ENCODE measurements around the gene RASSF1. TPM values are rescaled to one million over a fixed set of nuclear protein-coding genes. Genes with fewer than 3 reads are reported as not detected.

The RASSF1 gene
- total and polyA plus RNA-seq, 2 of the 13 experiments (the other 11 are each of a cell fraction or from before 2014, with no cell fraction given) = 10.2 to 27.5 TPM

- TF ChIP-seq SRSF1 (optimal IDR thresholded peaks at IDR 0.05; ENCODE audit: low read depth, low read length) (peak; percentile 57), ZSCAN31 (CRISPR knock-in tag; IDR thresholded peaks at IDR 0.05; ENCODE audit: low read depth) (peak; percentile 70), ZNF567 (CRISPR knock-in tag; IDR thresholded peaks at IDR 0.05; ENCODE audit: borderline replicate concordance) (no peak), ZNF713 (CRISPR knock-in tag; IDR thresholded peaks at IDR 0.05) (0 out of 2 replicates have a peak, but pooled peaks have one; percentile 81), CREM (IDR thresholded peaks at IDR 0.05) (peak; percentile 100), CREM (CRISPR knock-in tag; IDR thresholded peaks at IDR 0.05) (no peak), ZSCAN5A (CRISPR knock-in tag; IDR thresholded peaks at IDR 0.05; ENCODE audit: borderline replicate concordance) (peak; percentile 63; the same call in 1 of the 2 replicates), ZC3H13 (CRISPR knock-in tag; IDR thresholded peaks at IDR 0.05) (no peak), ZFP36L1 (CRISPR knock-in tag; IDR thresholded peaks at IDR 0.05) (peak; percentile 87; the same call in 1 of the 2 replicates), FOSL1 (CRISPR knock-in tag; IDR thresholded peaks at IDR 0.05; ENCODE audit: borderline replicate concordance) (no peak), ZFP37 (CRISPR knock-in tag; IDR thresholded peaks at IDR 0.05; ENCODE audit: borderline replicate concordance) (no peak), CEBPB (IDR thresholded peaks at IDR 0.05; ENCODE audit: borderline replicate concordance, low read depth, low read length) (no peak), ZBTB20 (CRISPR knock-in tag; IDR thresholded peaks at IDR 0.05; ENCODE audit: borderline replicate concordance, low read depth) (peak; percentile 44; the same call in 1 of the 2 replicates), ZNF496 (CRISPR knock-in tag; IDR thresholded peaks at IDR 0.05; ENCODE audit: insufficient replicate concordance) (no peak), ZNF678 (CRISPR knock-in tag; IDR thresholded peaks at IDR 0.05) (peak; percentile 77; the same call in 1 of the 2 replicates), ADNP (CRISPR knock-in tag; IDR thresholded peaks at IDR 0.05) (no peak), ZNF234 (CRISPR knock-in tag; conservative IDR thresholded peaks at IDR 0.05) (peak; percentile 67; the same call in 1 of the 2 replicates), ZNF382 (CRISPR knock-in tag; IDR thresholded peaks at IDR 0.05; ENCODE audit: borderline replicate concordance) (no peak)
- TF ChIP-seq, protein P1, sequence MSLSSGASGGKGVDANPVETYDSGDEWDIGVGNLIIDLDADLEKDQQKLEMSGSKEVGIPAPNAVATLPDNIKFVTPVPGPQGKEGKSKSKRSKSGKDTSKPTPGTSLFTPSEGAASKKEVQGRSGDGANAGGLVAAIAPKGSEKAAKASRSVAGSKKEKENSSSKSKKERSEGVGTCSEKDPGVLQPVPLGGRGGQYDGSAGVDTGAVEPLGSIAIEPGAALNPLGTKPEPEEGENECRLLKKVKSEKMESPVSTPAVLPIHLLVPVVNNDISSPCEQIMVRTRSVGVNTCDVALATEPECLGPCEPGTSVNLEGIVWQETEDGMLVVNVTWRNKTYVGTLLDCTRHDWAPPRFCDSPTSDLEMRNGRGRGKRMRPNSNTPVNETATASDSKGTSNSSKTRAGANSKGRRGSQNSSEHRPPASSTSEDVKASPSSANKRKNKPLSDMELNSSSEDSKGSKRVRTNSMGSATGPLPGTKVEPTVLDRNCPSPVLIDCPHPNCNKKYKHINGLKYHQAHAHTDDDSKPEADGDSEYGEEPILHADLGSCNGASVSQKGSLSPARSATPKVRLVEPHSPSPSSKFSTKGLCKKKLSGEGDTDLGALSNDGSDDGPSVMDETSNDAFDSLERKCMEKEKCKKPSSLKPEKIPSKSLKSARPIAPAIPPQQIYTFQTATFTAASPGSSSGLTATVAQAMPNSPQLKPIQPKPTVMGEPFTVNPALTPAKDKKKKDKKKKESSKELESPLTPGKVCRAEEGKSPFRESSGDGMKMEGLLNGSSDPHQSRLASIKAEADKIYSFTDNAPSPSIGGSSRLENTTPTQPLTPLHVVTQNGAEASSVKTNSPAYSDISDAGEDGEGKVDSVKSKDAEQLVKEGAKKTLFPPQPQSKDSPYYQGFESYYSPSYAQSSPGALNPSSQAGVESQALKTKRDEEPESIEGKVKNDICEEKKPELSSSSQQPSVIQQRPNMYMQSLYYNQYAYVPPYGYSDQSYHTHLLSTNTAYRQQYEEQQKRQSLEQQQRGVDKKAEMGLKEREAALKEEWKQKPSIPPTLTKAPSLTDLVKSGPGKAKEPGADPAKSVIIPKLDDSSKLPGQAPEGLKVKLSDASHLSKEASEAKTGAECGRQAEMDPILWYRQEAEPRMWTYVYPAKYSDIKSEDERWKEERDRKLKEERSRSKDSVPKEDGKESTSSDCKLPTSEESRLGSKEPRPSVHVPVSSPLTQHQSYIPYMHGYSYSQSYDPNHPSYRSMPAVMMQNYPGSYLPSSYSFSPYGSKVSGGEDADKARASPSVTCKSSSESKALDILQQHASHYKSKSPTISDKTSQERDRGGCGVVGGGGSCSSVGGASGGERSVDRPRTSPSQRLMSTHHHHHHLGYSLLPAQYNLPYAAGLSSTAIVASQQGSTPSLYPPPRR (CRISPR knock-in tag; IDR thresholded peaks at IDR 0.05; ENCODE audit: borderline replicate concordance) = no peak
- TF ChIP-seq, protein P2, sequence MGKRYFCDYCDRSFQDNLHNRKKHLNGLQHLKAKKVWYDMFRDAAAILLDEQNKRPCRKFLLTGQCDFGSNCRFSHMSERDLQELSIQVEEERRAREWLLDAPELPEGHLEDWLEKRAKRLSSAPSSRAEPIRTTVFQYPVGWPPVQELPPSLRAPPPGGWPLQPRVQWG (CRISPR knock-in tag; IDR thresholded peaks at IDR 0.05; ENCODE audit: borderline replicate concordance, low read depth) = no peak
- TF ChIP-seq, protein P3, sequence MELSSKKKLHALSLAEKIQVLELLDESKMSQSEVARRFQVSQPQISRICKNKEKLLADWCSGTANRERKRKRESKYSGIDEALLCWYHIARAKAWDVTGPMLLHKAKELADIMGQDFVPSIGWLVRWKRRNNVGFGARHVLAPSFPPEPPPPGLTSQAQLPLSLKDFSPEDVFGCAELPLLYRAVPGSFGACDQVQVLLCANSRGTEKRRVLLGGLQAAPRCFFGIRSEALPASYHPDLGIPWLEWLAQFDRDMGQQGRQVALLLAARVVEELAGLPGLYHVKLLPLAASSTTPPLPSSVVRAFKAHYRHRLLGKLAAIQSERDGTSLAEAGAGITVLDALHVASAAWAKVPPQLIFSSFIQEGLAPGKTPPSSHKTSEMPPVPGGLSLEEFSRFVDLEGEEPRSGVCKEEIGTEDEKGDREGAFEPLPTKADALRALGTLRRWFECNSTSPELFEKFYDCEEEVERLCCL (CRISPR knock-in tag; IDR thresholded peaks at IDR 0.05; ENCODE audit: borderline replicate concordance) = no peak
These were observed 18.5 kb upstream of the RASSF1 start, which contains the start of gene TMEM115 (continued) for GRCh38 chr3:50358911-50359759.
